WTC11 (cell line): ENCODE data around the gene MLC1. TPM values are rescaled to one million over a fixed set of nuclear protein-coding genes. Genes with fewer than 3 reads are reported as not detected.

ENCODE experiments used
- ATAC-seq: fragments of 200-7000 bp; cut with Tn5 transposase; 2 replicates; pipeline ENCODE4 v1.10.0; 2021; ENCODE audit warnings: mild to moderate bottlenecking, moderate library complexity
- CTCF ChIA-PET: fragments of 300-600 bp; sonication (Branson Sonifier 250); formaldehyde crosslinking; loops from one replicate; lab custom pipeline; 2021; ENCODE audit warnings: antibody characterized with exemption; lab: Charles Lee
- POLR2A ChIA-PET: fragments of 350-600 bp; sonication (Branson Sonifier 250); formaldehyde crosslinking; loops from one replicate; lab custom pipeline; 2021; ENCODE audit warnings: antibody characterized with exemption; lab: Charles Lee
- DNase-seq: peaks from one replicate; pipeline ENCODE4 v3.0.0; 2021; ENCODE audit warnings: low spot score
- H3K27ac Mint-ChIP-seq: 2 replicates; pipeline ENCODE4 v1.8.0; 2021; ENCODE audit warnings: mixed read lengths
- H3K27me3 Mint-ChIP-seq: 2 replicates; pipeline ENCODE4 v1.8.0; 2021; ENCODE audit warnings: low read depth, mild to moderate bottlenecking, moderate library complexity, mixed read lengths
- H3K36me3 Mint-ChIP-seq: 2 replicates; pipeline ENCODE4 v1.8.0; 2021; ENCODE audit warnings: mixed read lengths
- H3K4me1 Mint-ChIP-seq: 2 replicates; pipeline ENCODE4 v1.8.0; 2022; ENCODE audit warnings: mixed read lengths
- H3K4me3 Mint-ChIP-seq: 2 replicates; pipeline ENCODE4 v1.8.0; 2021; ENCODE audit warnings: mild to moderate bottlenecking, moderate library complexity, mixed read lengths
- H3K9me3 Mint-ChIP-seq: 2 replicates; pipeline ENCODE4 v1.8.0; 2021; ENCODE audit warnings: mixed read lengths
- AR ChIP-seq: fragments of 250-450 bp; sonication (Bioruptor Pico); IDR thresholded peaks from 2 replicates; pipeline ENCODE4 v1.9.0; 2021; ENCODE audit warnings: mild to moderate bottlenecking
- ATF6 ChIP-seq: sonication (generic); formaldehyde crosslinking; IDR thresholded peaks from 2 replicates; pipeline ENCODE4 v1.8.1; 2023; ENCODE audit warnings: mild to moderate bottlenecking, missing genetic modification reagents
- CBFB ChIP-seq: sonication (generic); formaldehyde crosslinking; IDR thresholded peaks from 2 replicates; pipeline ENCODE4 v1.8.1; 2022; ENCODE audit warnings: mild to moderate bottlenecking, low read depth, missing genetic modification reagents
- E2F5 ChIP-seq: sonication (generic); formaldehyde crosslinking; IDR thresholded peaks from 2 replicates; pipeline ENCODE4 v1.8.1; 2022; ENCODE audit warnings: mild to moderate bottlenecking, moderate library complexity, missing genetic modification reagents
- ESRRA ChIP-seq: sonication (generic); formaldehyde crosslinking; IDR thresholded peaks from 2 replicates; pipeline ENCODE4 v1.8.1; 2022; ENCODE audit warnings: mild to moderate bottlenecking, missing genetic modification reagents, borderline replicate concordance
- FOXK1 ChIP-seq: sonication (generic); formaldehyde crosslinking; IDR thresholded peaks from 2 replicates; pipeline ENCODE4 v1.8.0; 2022; ENCODE audit warnings: mild to moderate bottlenecking, moderate library complexity, missing genetic modification reagents
- FOXP4 ChIP-seq: sonication (generic); formaldehyde crosslinking; IDR thresholded peaks from 2 replicates; pipeline ENCODE4 v1.8.0; 2022; ENCODE audit warnings: mild to moderate bottlenecking, missing genetic modification reagents
- GTF2I ChIP-seq: fragments of 250-450 bp; sonication (Bioruptor Pico); conservative IDR thresholded peaks from 2 replicates; pipeline ENCODE4 v1.4.0; 2021; ENCODE audit warnings: mild to moderate bottlenecking
- MAX ChIP-seq: sonication (generic); formaldehyde crosslinking; IDR thresholded peaks from 2 replicates; pipeline ENCODE4 v1.8.0; 2022; ENCODE audit warnings: mild to moderate bottlenecking, missing genetic modification reagents
- NFE2L1 ChIP-seq: sonication (generic); formaldehyde crosslinking; IDR thresholded peaks from 2 replicates; pipeline ENCODE4 v1.8.1; 2023; ENCODE audit warnings: missing genetic modification reagents
- NR3C1 ChIP-seq: sonication (generic); formaldehyde crosslinking; conservative IDR thresholded peaks from 2 replicates; pipeline ENCODE4 v1.8.1; 2023; ENCODE audit warnings: low read depth, mild to moderate bottlenecking, missing genetic modification reagents
- PRRX2 ChIP-seq: fragments of 250-450 bp; sonication (Bioruptor Pico); IDR thresholded peaks from 2 replicates; pipeline ENCODE4 v1.8.0; 2021; ENCODE audit warnings: mild to moderate bottlenecking
- SP1 ChIP-seq: sonication (generic); formaldehyde crosslinking; conservative IDR thresholded peaks from 2 replicates; pipeline ENCODE4 v1.8.1; 2022; ENCODE audit warnings: missing genetic modification reagents
- TP53 ChIP-seq: sonication (generic); formaldehyde crosslinking; IDR thresholded peaks from 2 replicates; pipeline ENCODE4 v1.8.1; 2023; ENCODE audit warnings: mild to moderate bottlenecking, missing genetic modification reagents
- ZBTB43 ChIP-seq: sonication (generic); formaldehyde crosslinking; IDR thresholded peaks from 2 replicates; pipeline ENCODE4 v1.8.1; 2023; ENCODE audit warnings: mild to moderate bottlenecking, missing genetic modification reagents
- ZNF263 ChIP-seq: sonication (generic); formaldehyde crosslinking; IDR thresholded peaks from 2 replicates; pipeline ENCODE4 v1.8.1; 2022; ENCODE audit warnings: low read depth, mild to moderate bottlenecking, moderate library complexity, missing genetic modification reagents
- ZNF416 ChIP-seq: fragments of 250-450 bp; sonication (Bioruptor Pico); IDR thresholded peaks from 2 replicates; pipeline ENCODE4 v1.9.0; 2021; ENCODE audit warnings: mild to moderate bottlenecking, inconsistent platforms
- ZNF512 ChIP-seq: sonication (generic); formaldehyde crosslinking; IDR thresholded peaks from 2 replicates; pipeline ENCODE4 v1.8.1; 2022; ENCODE audit warnings: missing genetic modification reagents, borderline replicate concordance
- ZNF671 ChIP-seq: fragments of 250-450 bp; sonication (Bioruptor Pico); IDR thresholded peaks from 2 replicates; pipeline ENCODE4 v1.8.0; 2021; ENCODE audit warnings: mild to moderate bottlenecking
- total RNA-seq: library from RNA; stranded (reverse); gene quantifications from 3 replicates; pipeline ENCODE4 v1.2.3, GENCODE V29; 2021

The MLC1 gene
- total RNA-seq, 1 experiment from 2014 or later, result 0.13 TPM

- Mint-ChIP-seq H3K4me3 (no peak overlapping the region), H3K36me3 (no peaks in the 10 kb centered on the region), H3K27me3 (peaks cover 56% of the 10 kb centered on the region), H3K27ac (no peak overlapping the region), H3K9me3 (peaks cover 4% of the 10 kb centered on the region; the same call in 1 of the 2 replicates), H3K4me1 (peaks cover 9% of the 10 kb centered on the region)
- TF ChIP-seq ZNF671 (CRISPR knock-in tag) (no peak), ESRRA (CRISPR knock-in tag) (no peak), ZNF416 (CRISPR knock-in tag) (no peak), AR (CRISPR knock-in tag) (no peak), ZNF512 (CRISPR knock-in tag) (no peak), ZBTB43 (CRISPR knock-in tag) (no peak), FOXK1 (CRISPR knock-in tag) (no peak), GTF2I (CRISPR knock-in tag) (no peak), SP1 (CRISPR knock-in tag) (no peak), MAX (no peak), E2F5 (CRISPR knock-in tag) (no peak)
- ChIA-PET CTCF (no interaction called here), POLR2A (no interaction called here)
- ATAC-seq (no peak), DNase-seq (no peak)
Observed at GRCh38 chr22:50016308-50016987, 68.8 kb downstream of the MLC1 start.

GRCh38 chr22:50015451-50016307 is 69.5 kb downstream of the MLC1 start:
- DNase-seq, result no peak
- Mint-ChIP-seq H3K9me3 (peaks cover 4% of the 10 kb centered on the region; the same call in 1 of the 2 replicates), H3K36me3 (no peaks in the 10 kb centered on the region), H3K4me3 (no peak overlapping the region), H3K4me1 (peaks cover 13% of the 10 kb centered on the region), H3K27me3 (peaks cover 61% of the 10 kb centered on the region), H3K27ac (no peak overlapping the region)
- TF ChIP-seq ZNF263 (CRISPR knock-in tag) (no peak), PRRX2 (CRISPR knock-in tag) (no peak), ATF6 (no peak), TP53 (no peak), NFE2L1 (no peak), FOXK1 (CRISPR knock-in tag) (no peak), FOXP4 (CRISPR knock-in tag) (no peak), NR3C1 (CRISPR knock-in tag) (no peak), CBFB (CRISPR knock-in tag) (no peak)
- ChIA-PET POLR2A (no interaction called here), CTCF (interaction anchor here (0.7 kb wide), 1 partner anchor 15 kb away, joined by 3 read pairs; no protein-coding TSS in a partner anchor)
- ATAC-seq, result no peak
